IPS-18a (cell line): ENCODE results near the gene LMF1.
A peak's percentile ranks its signal among the peaks of the same experiment; 100 is the strongest.

Source experiments
- H3K27ac ChIP-seq: one replicate; pipeline ENCODE4 v1.5.1; 2013; ENCODE audit warnings: low read length
- H3K27me3 ChIP-seq: one replicate; pipeline ENCODE4 v1.6.1; 2013; ENCODE audit warnings: mild to moderate bottlenecking, low read length; ENCODE audit not compliant: control insufficient read depth, insufficient read depth
- H3K36me3 ChIP-seq: one replicate; pipeline ENCODE4 v1.6.1; 2013; ENCODE audit warnings: low read depth, low read length; ENCODE audit not compliant: control insufficient read depth
- H3K4me1 ChIP-seq: one replicate; pipeline ENCODE4 v1.6.1; 2013; ENCODE audit warnings: low read depth, low read length; ENCODE audit not compliant: control insufficient read depth
- H3K4me3 ChIP-seq: one replicate; pipeline ENCODE4 v1.5.1; 2013; ENCODE audit warnings: low read length
- H3K9ac ChIP-seq: one replicate; pipeline ENCODE4 v1.6.1; 2013; ENCODE audit warnings: mild to moderate bottlenecking, low read length, moderate library complexity
- H3K9me3 ChIP-seq: one replicate; pipeline ENCODE4 v1.6.1; 2013; ENCODE audit warnings: low read depth, low read length; ENCODE audit not compliant: control insufficient read depth

The LMF1 gene

DNA sequence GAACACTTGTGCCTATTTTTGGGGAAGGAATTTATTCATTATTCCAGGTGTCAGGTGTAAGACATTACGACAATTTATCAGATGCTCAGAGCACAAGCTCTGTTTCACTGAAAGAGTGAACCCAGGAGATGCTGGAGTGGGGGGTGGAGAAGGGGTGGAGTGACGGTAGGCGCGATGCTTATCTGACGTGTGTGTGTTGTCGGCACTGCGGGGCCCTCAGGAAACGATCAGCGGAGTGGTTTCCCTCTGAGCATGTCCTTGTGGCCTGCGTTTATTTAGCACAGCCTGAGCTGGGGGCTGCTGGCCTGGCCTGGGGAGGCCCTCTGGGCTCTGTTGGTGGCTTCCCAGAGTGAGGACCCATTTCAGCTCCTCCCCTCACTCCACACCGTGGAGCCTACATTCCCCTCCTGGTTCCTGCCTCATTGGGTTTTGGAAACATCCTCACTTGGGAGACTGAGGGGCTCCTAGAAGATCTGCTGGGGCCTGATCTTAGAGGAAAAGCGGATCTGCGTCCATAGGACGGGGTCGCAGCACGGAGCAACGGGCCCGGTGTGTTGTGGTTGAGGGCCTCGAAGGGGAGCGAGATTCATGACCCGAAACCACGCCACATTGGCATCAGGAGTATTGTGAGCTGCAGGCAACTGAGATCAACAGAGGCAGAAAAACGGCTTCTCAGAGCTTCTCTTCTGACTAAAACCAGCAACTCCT is 151.3 kb downstream of the LMF1 start:
- H3K36me3 ChIP-seq = no peaks in the 10 kb centered on the region
- H3K9ac ChIP-seq = no peak overlapping the region
- no peaks in the 10 kb centered on the region for H3K27me3 ChIP-seq
- no peaks in the 10 kb centered on the region for H3K4me1 ChIP-seq
- H3K4me3 ChIP-seq = no peak overlapping the region
- H3K9me3 ChIP-seq = no peaks in the 10 kb centered on the region
- H3K27ac ChIP-seq = no peak overlapping the region

DNA sequence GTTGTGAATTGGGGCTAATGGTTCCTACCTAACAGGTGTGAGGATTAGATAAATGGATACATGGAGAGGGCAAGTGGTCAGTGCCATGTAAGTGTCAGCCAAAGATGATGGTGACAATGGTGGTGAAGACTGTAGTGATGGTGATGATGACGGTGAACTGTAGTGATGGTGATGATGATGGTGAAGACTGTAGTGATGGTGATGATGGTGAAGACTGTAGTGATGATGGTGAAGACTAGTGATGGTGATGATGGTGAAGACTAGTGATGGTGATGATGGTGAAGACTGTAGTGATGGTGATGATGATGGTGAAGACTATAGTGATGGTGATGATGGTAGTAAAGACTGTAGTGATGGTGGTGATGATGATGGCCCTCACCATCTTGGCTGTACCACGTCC is 152.2 kb downstream of the LMF1 start:
- no peaks in the 10 kb centered on the region for H3K36me3 ChIP-seq
- H3K4me1 ChIP-seq = peaks cover 3% of the 10 kb centered on the region
- no peak overlapping the region for H3K4me3 ChIP-seq
- no peak overlapping the region for H3K27ac ChIP-seq
- peaks cover 5% of the 10 kb centered on the region for H3K27me3 ChIP-seq
- H3K9ac ChIP-seq = no peak overlapping the region
- no peaks in the 10 kb centered on the region for H3K9me3 ChIP-seq

DNA sequence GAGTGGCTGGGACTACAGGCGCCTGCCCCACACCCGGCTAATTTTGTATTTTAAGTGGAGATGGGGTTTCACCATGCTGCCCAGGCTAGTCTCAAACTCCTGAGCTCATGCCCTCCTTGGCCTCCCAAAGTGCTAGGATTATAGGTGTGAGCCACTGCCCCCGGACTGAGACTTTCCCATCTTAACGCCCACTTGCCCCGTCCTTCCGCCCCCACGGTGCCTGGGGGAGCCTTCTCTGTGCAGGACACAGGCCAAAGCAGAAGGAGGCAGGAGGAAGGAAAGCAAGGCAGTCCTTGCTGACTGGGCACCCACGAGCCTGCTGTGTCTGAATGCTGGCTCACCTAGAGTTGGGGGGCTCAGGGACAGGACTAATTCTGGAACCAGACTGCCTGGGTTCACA is 152.7 kb downstream of the LMF1 start:
- peaks cover 3% of the 10 kb centered on the region for H3K4me1 ChIP-seq

DNA sequence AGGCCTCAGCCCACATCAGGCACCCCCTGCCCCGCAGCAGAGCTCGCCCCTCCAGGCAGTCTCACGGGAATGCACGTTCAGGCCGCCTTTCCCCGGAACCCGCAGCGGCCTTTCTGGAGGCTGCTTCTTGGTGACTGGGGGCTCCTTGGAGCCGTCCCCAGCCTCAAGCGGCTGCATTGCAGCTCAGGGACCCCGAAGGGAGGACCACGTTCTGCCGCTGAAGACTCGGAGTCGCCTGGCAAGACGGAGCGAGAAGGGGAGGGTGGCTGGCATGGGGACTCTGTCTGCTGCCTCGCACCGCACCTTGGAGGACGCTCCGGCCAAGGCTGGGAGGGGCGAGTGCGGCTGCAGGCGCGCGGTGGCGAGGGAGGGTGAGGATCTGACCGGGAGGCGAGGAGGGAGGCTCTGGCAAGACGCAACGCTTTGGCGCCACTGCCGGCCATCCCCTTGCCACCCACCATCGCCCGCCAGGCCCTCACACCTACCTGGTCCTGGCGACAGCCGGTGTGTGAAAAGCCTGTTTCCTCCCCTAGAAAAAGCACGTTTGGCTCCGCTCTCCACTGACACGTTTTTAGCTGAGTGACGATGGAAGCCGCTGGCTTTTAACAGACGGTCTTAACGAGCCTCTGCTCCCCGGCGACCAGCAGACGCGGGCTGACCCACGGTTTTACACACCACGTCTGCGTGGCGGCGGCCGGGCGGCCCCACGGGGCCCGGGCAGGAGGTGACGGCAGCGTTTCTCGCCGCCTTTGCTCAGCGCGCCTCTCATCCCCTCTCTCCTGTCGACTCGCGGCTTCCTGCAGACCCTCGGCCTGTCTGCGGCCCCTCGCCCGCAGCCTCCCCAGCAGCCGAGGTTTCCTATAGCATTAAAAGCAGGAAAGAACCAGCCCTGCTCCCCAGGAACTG is 153.5 kb downstream of the LMF1 start:
- Histone ChIP-seq H3K4me1 (peaks cover 3% of the 10 kb centered on the region), H3K27me3 (peaks cover 15% of the 10 kb centered on the region), H3K4me3 (no peak overlapping the region), H3K36me3 (no peaks in the 10 kb centered on the region), H3K9ac (no peak overlapping the region), H3K27ac (no peak overlapping the region), H3K9me3 (no peaks in the 10 kb centered on the region)

More for the DNA sequence above, 152.7 kb downstream of the LMF1 start:
- no peak overlapping the region for H3K9ac ChIP-seq
- H3K4me3 ChIP-seq = no peak overlapping the region
- H3K36me3 ChIP-seq = no peaks in the 10 kb centered on the region
- H3K27me3 ChIP-seq = peaks cover 9% of the 10 kb centered on the region
- no peaks in the 10 kb centered on the region for H3K9me3 ChIP-seq
- H3K27ac ChIP-seq = no peak overlapping the region

GRCh38 chr16:815861-816260 is 154.9 kb downstream of the LMF1 start:
- H3K4me1 ChIP-seq = peaks cover 3% of the 10 kb centered on the region
- H3K9ac ChIP-seq = no peak overlapping the region
- H3K27ac ChIP-seq = no peak overlapping the region
- H3K9me3 ChIP-seq = no peaks in the 10 kb centered on the region
- peaks cover 15% of the 10 kb centered on the region for H3K27me3 ChIP-seq
- H3K36me3 ChIP-seq = no peaks in the 10 kb centered on the region
- no peak overlapping the region for H3K4me3 ChIP-seq

DNA sequence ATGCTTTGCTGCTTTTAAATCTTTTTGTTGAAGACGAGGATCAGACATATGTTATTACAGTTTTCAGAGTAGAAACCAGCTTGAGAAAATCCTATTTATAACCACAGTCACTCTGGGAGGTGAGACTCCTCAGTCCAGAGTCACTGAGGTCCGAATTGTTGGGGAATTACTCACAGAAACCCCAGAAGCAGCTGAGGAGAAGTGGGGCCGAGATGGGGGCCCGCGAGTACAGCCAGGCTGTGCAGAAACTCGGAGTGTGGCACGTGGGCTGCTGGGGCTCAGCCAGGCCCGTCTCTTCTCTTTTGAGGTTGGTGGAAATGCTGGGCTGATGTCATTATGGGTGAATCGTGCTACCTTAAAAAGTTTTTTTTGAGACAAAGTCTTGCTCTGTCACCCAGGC is 155.8 kb downstream of the LMF1 start:
- H3K27me3 ChIP-seq = peaks cover 15% of the 10 kb centered on the region
- H3K9me3 ChIP-seq = no peaks in the 10 kb centered on the region
- H3K27ac ChIP-seq = no peak overlapping the region
- peaks cover 3% of the 10 kb centered on the region for H3K4me1 ChIP-seq
- no peaks in the 10 kb centered on the region for H3K36me3 ChIP-seq
- H3K4me3 ChIP-seq = no peak overlapping the region
- H3K9ac ChIP-seq = no peak overlapping the region

DNA sequence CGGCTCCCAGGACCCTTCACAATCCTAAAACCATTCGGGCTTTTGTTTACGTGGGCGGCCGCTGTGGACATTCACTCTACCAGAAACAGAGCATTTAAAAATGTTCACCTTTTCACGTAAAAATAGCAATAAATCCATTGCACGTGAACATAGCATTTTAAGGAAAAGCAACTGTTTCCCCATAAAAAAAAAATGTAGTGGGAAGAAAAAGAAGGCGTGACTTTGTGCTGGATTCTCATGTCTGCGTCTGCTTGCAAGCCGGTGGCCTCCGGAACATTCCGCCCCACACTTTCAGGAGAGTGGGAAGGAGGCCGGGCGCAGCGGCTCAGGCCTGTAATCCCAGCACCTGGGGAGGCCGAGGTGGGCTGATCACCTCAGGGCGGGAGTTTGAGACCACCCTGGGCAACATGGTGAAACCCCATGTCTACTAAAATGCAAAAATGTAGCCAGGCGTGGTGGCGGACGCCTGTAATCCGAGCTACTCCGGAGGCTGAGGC is 156.8 kb downstream of the LMF1 start:
- Histone ChIP-seq H3K4me3 (peak overlapping the region; percentile 25), H3K27me3 (peaks cover 15% of the 10 kb centered on the region), H3K4me1 (peaks cover 3% of the 10 kb centered on the region)

GRCh38 chr16:813204-813915 is 157.4 kb downstream of the LMF1 start:
- Histone ChIP-seq H3K4me1 (peaks cover 3% of the 10 kb centered on the region), H3K27me3 (peaks cover 15% of the 10 kb centered on the region), H3K9me3 (no peaks in the 10 kb centered on the region), H3K27ac (no peak overlapping the region), H3K4me3 (peak overlapping the region; percentile 52), H3K36me3 (no peaks in the 10 kb centered on the region), H3K9ac (no peak overlapping the region)

More for the DNA sequence above, 156.8 kb downstream of the LMF1 start:
- Histone ChIP-seq H3K36me3 (no peaks in the 10 kb centered on the region), H3K9ac (no peak overlapping the region), H3K9me3 (no peaks in the 10 kb centered on the region), H3K27ac (no peak overlapping the region)

DNA sequence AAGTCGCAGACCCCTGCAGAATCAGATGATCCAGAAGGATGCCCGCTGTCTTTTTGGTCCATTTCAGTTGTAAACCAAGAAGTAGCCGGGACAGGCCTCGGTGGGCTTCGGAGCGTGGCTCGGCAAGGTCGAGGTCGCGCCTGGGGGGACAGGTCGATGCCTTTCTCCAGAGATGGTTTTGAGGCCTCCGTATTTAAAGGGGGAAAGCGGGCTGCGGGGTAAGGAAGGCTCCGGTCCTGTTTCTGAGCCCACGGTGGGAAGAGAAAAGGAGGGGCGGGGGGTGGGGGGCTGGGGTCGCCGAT is 162.7 kb downstream of the LMF1 start:
- no peaks in the 10 kb centered on the region for H3K9me3 ChIP-seq
- H3K9ac ChIP-seq = peak overlapping the region; percentile 59
- no peaks in the 10 kb centered on the region for H3K4me1 ChIP-seq
- peaks cover 28% of the 10 kb centered on the region for H3K27me3 ChIP-seq
- peak overlapping the region; percentile 94 for H3K4me3 ChIP-seq
- H3K36me3 ChIP-seq = no peaks in the 10 kb centered on the region
- no peak overlapping the region for H3K27ac ChIP-seq

GRCh38 chr16:807347-808084 is 163.3 kb downstream of the LMF1 start:
- peak overlapping the region; percentile 62 for H3K9ac ChIP-seq
- H3K27ac ChIP-seq = no peak overlapping the region

GRCh38 chr16:805474-805873 is 165.3 kb downstream of the LMF1 start:
- H3K9ac ChIP-seq = no peak overlapping the region
- H3K27ac ChIP-seq = no peak overlapping the region
- no peaks in the 10 kb centered on the region for H3K9me3 ChIP-seq
- H3K27me3 ChIP-seq = peaks cover 49% of the 10 kb centered on the region
- H3K4me1 ChIP-seq = no peaks in the 10 kb centered on the region
- H3K36me3 ChIP-seq = no peaks in the 10 kb centered on the region
- H3K4me3 ChIP-seq = no peak overlapping the region

More at GRCh38 chr16:807347-808084, 163.3 kb downstream of the LMF1 start:
- H3K27me3 ChIP-seq = peaks cover 28% of the 10 kb centered on the region
- H3K36me3 ChIP-seq = no peaks in the 10 kb centered on the region
- H3K4me1 ChIP-seq = no peaks in the 10 kb centered on the region
- H3K4me3 ChIP-seq = peak overlapping the region; percentile 94
- H3K9me3 ChIP-seq = no peaks in the 10 kb centered on the region
